ENCODE results near the gene MPRIP.

Gene MPRIP

DNA sequence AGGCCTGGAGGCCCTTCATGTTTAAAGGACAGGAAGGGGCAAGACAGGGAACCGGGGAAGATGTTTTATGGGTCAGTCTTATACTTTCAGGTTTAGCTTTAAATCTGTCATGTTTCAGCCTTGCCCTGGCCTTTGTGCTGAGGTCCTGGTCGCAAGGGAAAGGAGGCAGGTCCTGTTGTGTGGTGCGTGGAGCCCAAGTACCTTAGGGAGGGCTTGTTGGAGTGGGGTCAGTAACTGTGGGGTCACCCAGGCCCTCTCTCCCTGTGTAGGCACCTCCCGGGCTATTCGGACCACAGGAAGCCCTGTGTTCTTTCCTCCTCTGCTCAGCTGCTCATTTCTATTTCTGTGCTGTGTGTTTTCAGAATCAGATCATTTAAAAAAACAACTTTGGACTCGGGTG lies 42.7 kb downstream of the MPRIP start:
- TF ChIP-seq, protein P1, sequence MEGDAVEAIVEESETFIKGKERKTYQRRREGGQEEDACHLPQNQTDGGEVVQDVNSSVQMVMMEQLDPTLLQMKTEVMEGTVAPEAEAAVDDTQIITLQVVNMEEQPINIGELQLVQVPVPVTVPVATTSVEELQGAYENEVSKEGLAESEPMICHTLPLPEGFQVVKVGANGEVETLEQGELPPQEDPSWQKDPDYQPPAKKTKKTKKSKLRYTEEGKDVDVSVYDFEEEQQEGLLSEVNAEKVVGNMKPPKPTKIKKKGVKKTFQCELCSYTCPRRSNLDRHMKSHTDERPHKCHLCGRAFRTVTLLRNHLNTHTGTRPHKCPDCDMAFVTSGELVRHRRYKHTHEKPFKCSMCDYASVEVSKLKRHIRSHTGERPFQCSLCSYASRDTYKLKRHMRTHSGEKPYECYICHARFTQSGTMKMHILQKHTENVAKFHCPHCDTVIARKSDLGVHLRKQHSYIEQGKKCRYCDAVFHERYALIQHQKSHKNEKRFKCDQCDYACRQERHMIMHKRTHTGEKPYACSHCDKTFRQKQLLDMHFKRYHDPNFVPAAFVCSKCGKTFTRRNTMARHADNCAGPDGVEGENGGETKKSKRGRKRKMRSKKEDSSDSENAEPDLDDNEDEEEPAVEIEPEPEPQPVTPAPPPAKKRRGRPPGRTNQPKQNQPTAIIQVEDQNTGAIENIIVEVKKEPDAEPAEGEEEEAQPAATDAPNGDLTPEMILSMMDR (IDR thresholded peaks at IDR 0.05; ENCODE audit: extremely low read depth, insufficient read depth, missing control alignments) = no peak
- DNase-seq (ENCODE audit: low spot score) = no peak
- in situ Hi-C loops (cut with MboI; ENCODE audit: low pct_unique_long_range_greater_than_20kb, low sequenced_read_pairs, unreplicated experiment) = no loop called here

DNA sequence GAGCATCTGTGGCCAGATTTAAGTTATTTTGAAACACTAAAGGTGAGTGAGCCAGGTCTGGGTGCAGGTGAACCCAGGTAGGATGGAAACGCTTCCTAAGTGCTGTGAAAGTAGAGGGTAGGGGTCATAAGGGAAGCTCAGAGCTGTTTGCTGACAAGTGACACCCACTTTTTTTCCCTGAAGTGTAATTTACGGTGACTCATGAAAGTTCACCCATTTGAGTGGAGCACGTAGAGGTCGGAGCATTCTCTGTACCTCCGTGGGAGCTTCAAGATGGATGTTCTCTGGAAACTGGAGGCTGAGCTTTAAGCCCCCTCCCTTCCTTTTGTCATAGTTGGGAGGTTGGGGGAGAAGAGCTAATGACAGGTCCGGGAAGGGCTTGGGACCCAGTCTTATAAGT lies 44.3 kb downstream of the MPRIP start:
- TF ChIP-seq, protein P1 (IDR thresholded peaks at IDR 0.05; ENCODE audit: extremely low read depth, insufficient read depth, missing control alignments) = no peak
- in situ Hi-C loops (cut with MboI; ENCODE audit: low pct_unique_long_range_greater_than_20kb, low sequenced_read_pairs, unreplicated experiment) = no loop called here
- no peak for DNase-seq (ENCODE audit: low spot score)

DNA sequence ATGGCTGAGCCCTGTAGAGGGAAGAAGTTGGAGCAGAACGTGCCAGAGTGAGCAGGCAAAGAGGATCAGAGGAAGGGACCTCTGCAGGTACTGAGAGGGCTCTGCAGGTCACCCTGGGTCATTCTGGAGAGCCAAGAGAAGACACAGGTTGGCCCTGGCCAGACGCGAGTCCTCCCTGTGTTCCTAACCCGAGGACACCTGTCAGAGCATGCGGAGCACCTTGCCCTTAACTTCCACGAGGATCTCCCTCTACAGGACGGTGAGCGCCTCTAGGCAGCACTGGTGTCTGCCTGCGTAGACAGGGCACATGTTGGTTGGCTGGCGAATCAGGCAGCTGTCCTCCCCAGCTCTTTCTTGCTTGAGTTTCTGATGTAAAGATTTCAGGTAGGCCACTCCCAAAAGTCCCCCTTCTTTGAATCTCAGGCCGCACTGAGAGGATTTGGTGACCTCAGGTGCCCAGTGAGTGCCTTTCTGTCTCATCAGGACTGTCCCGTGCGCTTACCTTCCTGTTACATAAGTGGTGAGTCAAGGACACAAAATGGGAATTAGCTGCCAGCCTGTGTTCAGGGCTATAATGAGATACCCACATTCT lies 45.3 kb downstream of the MPRIP start:
- in situ Hi-C loops (cut with MboI; ENCODE audit: low pct_unique_long_range_greater_than_20kb, low sequenced_read_pairs, unreplicated experiment) = no loop called here
- TF ChIP-seq, protein P1 (IDR thresholded peaks at IDR 0.05; ENCODE audit: extremely low read depth, insufficient read depth, missing control alignments) = no peak
- DNase-seq (ENCODE audit: low spot score) = no peak

DNA sequence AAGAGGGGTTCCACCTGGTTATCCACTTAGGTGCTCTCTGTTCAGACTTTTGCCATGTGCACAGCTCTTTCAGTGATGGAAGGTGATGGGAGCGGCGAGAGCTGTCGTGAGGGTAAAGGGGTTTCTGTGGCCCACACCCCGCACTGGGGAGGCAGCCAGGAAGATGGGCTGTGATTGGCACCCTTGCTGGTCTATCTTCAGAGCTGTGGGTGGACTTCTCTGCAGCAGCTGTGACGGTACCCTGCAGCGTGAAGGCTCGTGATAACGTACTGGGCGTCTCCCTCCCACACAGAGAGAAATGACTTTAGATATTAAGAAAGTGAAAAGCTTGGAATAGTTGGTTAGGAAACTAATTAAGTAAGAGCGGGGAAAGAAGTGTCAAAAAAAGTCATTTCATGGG lies 45.8 kb downstream of the MPRIP start:
- in situ Hi-C loops (cut with MboI; ENCODE audit: low pct_unique_long_range_greater_than_20kb, low sequenced_read_pairs, unreplicated experiment) = no loop called here
- no peak for DNase-seq (ENCODE audit: low spot score)
- TF ChIP-seq, protein P1 (IDR thresholded peaks at IDR 0.05; ENCODE audit: extremely low read depth, insufficient read depth, missing control alignments) = no peak

DNA sequence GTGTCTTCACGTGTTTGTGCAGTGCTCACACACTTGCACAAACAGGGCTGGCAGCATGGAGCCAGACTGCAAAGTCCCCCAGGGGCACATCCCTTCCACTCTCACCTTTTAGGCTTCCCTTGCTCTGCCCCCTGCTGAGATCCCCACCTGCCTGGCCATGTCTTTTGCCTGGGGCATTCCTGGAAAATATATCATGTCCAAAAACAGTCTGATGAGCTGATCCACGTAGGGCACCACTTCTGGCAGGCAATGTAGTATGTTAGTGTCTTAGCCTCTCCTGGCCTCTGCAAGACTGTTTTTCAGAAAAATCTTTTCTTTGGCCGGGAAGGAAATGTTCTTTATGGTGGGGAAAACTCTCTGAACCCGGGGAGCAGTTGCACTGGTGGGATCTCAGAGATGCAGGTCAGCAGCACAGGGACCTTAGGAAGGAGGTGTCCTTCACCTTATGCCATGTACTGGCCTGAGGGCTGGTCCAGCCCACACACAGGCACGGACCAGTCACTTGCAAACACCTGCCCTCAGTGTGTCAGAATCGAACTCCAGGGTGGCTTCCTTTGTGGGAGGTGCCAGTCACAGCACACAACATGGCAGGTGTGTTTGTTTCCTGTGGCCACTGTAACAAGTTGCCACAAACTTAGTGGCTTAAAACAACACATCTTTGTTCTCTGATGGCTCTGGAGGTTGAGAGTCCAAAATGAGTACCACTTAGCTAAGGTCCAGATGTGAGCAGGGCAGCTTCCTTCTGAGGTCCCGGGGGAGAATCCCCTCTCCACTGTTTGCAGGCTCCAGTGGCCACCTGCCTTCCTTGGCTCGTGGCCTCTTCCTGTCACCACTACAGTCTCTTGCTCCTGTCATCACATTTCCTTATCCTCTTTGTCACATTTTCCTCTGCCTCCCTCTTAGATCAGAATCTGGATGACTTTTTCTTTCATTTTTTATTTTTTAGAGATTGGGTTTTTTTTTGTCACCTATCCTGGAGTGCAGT lies 46.6 kb downstream of the MPRIP start:
- TF ChIP-seq, protein P1 (IDR thresholded peaks at IDR 0.05; ENCODE audit: extremely low read depth, insufficient read depth, missing control alignments) = no peak
- DNase-seq (ENCODE audit: low spot score) = no peak
- in situ Hi-C loops (cut with MboI; ENCODE audit: low pct_unique_long_range_greater_than_20kb, low sequenced_read_pairs, unreplicated experiment) = no loop called here

DNA sequence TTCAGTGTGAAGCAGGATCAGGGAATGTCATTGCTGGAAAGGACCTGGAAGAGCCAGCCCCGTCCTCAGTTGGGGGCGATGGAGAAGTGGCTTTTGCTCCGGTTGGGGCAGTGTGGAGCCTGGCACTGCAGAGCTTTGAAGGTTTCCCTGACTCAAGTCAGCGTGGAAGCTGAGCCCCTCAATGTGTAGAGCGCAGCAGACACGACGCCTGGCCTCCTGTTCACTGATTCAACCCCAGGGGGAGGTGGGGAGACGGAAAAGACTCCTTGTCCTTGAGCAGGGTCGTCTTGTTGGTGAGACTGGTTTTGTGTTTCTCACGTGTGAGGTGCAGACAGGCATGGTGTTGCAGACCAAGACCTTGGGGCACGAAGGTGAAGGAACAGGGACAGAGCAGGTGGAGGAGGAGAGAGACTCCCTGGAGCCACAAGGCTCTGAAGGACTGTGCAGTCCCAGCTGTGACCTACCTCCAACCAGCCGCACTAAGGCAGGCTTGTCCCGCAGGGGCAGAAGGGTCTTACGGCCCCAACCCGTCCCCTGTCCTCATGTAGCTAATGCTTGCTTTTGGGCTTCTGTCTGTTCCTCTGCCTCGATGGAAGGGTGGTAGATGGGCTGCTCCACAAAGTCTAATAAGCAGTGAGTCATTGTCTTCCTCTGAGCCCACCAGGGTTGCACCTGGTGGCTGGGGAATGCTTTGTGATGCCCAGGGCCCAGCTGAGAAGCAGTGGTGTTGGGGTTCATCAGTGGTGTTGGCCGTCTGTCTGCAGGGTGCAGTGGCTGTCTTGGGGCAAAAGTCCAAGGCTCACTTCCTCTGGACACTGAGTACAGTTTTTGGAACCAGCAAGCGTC lies 47.8 kb downstream of the MPRIP start:
- TF ChIP-seq, protein P1 (IDR thresholded peaks at IDR 0.05; ENCODE audit: extremely low read depth, insufficient read depth, missing control alignments) = no peak
- DNase-seq (ENCODE audit: low spot score) = no peak
- in situ Hi-C loops (cut with MboI; ENCODE audit: low pct_unique_long_range_greater_than_20kb, low sequenced_read_pairs, unreplicated experiment) = no loop called here
